GM13976 (cell line): ENCODE data around the gene TCF3.

ENCODE experiments used
- DNase-seq: peaks from one replicate; pipeline ENCODE4 v3.0.0; 2012; ENCODE audit warnings: low spot score
- in situ Hi-C: fragments of 300-500 bp; cut with MboI; formaldehyde crosslinking; loops from one replicate; pipeline ENCODE4 v1.12.0; 2022; ENCODE audit warnings: low sequenced_read_pairs, mixed read lengths, inconsistent platforms; ENCODE audit not compliant: unreplicated experiment
- TF ChIP-seq, protein P1 (sequence below): IDR thresholded peaks from 2 replicates; pipeline ENCODE4 v1.5.1; 2012; ENCODE audit warnings: borderline replicate concordance, mild to moderate bottlenecking; ENCODE audit not compliant: insufficient read depth; ENCODE audit errors: extremely low read depth, missing control alignments, control extremely low read depth

Gene TCF3

GRCh38 chr19:1592024-1592754 lies 60.2 kb downstream of the TCF3 start:
- in situ Hi-C loops, result no loop called here

GRCh38 chr19:1591421-1592023 lies 60.9 kb downstream of the TCF3 start:
- in situ Hi-C loops, result no loop called here
- DNase-seq, result no peak
- TF ChIP-seq, protein P1, sequence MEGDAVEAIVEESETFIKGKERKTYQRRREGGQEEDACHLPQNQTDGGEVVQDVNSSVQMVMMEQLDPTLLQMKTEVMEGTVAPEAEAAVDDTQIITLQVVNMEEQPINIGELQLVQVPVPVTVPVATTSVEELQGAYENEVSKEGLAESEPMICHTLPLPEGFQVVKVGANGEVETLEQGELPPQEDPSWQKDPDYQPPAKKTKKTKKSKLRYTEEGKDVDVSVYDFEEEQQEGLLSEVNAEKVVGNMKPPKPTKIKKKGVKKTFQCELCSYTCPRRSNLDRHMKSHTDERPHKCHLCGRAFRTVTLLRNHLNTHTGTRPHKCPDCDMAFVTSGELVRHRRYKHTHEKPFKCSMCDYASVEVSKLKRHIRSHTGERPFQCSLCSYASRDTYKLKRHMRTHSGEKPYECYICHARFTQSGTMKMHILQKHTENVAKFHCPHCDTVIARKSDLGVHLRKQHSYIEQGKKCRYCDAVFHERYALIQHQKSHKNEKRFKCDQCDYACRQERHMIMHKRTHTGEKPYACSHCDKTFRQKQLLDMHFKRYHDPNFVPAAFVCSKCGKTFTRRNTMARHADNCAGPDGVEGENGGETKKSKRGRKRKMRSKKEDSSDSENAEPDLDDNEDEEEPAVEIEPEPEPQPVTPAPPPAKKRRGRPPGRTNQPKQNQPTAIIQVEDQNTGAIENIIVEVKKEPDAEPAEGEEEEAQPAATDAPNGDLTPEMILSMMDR, result no peak

More at GRCh38 chr19:1592024-1592754, 60.2 kb downstream of the TCF3 start:
- peak; percentile 97 for DNase-seq
- TF ChIP-seq, protein P1, result no peak

GRCh38 chr19:1590641-1591397 lies 61.6 kb downstream of the TCF3 start:
- in situ Hi-C loops, result no loop called here
- DNase-seq, result peak; percentile 76
- TF ChIP-seq, protein P1, result peak; percentile 62

- TF ChIP-seq, protein P1, result no peak
- in situ Hi-C loops, result no loop called here
- DNase-seq, result no peak
Observed at GRCh38 chr19:1587872-1588271, 64.5 kb downstream of the TCF3 start.

DNA sequence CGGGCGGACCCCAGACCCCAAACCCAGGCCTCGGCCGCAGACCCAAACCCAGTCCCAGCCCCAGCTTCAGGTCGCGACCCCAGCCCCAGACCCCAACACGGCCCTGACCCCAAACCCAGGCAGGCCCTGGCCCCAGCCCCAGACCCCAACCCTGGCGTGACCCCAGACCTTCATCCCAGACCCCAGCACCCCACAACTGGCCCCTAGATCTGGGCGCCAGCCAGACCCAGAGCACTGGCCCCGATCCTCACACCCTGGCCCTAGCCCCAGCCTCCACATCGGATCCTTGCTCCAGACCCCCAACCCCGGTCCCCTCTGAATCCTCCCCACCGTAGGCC lies 67.2 kb downstream of the TCF3 start:
- TF ChIP-seq, protein P1, result no peak
- no peak for DNase-seq
- in situ Hi-C loops, result no loop called here

GRCh38 chr19:1584500-1585242 lies 67.7 kb downstream of the TCF3 start:
- TF ChIP-seq, protein P1, result no peak
- in situ Hi-C loops, result no loop called here
- DNase-seq, result no peak
